HL-60/S4 (cell line): ENCODE results near the gene PAXX.

Source experiments
- in situ Hi-C: fragments of 300-500 bp; cut with MboI; formaldehyde crosslinking; loops from 2 replicates; pipeline ENCODE4 v1.14.3; 2022; ENCODE audit warnings: low sequenced_read_pairs

PAXX gene

DNA sequence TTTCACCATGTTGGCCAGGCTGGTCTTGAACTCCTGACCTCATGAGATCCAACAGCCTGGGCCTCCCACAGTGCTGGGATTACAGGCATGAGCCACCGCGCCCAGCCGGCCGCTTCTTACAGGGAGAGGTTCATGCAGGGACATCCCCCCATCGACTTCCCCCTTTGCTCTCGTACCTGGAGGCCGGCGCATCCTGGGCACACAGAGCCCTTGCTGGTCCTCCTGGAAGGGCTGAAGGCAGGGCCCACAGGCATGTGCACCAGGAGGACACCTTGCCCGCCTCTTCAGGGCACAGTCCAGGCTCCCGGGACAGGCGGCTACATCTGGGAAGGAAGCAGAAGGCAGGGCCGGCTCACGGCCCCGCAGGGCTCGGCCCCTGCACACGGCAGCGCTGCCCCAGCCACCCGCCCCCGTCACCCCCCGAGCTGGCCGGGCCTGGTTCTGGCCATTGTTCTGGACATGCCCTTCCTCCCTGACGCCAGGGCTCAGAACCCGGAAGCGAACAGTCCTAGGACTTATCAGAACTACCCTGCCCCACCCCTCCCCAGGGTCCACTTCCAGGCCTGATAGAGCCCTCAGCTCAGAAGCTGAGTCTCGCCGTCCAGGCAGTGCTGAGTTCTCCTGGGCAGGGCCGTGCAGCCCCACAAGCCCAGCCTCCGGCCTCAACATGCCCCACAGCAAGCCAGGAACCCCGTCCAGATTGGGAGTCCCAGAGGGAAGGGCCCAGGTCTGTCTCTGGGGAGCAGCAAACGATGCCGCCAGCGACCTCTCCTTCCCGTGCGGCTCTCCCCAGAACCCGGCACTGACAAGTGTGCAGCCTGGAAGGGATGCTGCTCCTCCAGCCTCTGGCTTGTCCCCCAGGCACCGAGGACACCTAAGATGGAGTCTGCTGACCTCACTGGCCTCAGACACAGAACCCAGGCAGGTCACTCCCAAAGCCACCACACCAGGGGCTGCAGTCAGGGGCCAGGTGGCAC, 50.8 kb downstream of the PAXX start:
- in situ Hi-C loops: loop anchor here (25.0 kb wide), 1 partner anchor 256 kb away; the partner anchor contains the start of genes CCDC183 and TMEM141
